Lung microvascular endothelial cell (primary cell): ENCODE data around the gene TMEM14C. TPM values are rescaled to one million over a fixed set of nuclear protein-coding genes. Genes with fewer than 3 reads are reported as not detected.
"Not testable (repeated sequence)": the region's sequence is repeated elsewhere in the genome, so short reads cannot be mapped to it uniquely, and the experiment has no call there.

Source experiments
- DNase-seq, 2 donors: peaks; one replicate each; pipeline versions ENCODE4 v3.0.0 to v3.0.0-alpha.2; 2010; ENCODE audit warnings: low read depth in 2 of 2
- total RNA-seq: library from RNA; depleted of rRNA; stranded (reverse); fragments of >200 nt; gene quantifications from 2 replicates; pipeline ENCODE4 v1.2.1, GENCODE V29; 2014

Gene TMEM14C
- total RNA-seq, 1 donor from 2014 or later, result 96.8 TPM

DNA sequence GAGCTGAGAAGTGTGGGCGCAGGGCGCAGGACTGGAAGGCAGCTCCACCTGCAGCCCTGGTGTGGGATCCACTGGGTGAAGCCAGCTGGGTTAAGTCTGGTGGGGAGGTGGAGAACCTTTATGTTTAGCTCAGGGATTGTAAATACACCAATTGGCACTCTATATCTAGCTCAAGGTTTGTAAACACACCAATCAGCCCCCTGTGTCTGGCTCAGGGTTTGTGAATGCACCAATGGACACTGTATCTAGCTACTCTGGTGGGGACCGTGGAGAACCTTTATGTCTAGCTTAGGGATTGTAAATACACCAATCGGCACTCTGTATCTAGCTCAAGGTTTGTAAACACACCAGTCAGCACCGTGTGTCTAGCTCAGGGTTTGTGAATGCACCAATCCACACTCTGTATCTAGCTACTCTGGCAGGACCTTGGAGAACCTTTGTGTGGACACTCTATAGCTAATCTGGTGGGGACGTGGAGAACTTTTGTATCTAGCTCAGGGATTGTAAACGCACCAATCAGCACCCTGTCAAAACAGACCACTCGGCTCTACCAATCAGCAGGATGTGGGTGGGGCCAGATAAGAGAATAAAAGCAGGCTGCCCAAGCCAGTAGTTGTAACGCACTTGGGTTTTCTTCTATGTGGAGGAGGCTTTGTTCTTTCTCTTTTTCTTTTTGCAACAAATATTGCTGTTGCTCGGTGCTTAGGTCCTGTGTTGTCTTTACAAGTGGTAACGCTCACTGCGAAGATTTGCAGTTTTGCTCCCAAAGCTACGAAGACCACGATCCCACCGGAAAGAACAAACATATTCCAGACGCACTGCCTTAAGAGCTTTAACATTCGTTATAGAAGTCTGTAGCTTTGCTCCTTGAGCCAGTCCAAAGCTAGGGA, 1.7 kb upstream of the TMEM14C start:
- peak; percentile 12 to 17 for DNase-seq

DNA sequence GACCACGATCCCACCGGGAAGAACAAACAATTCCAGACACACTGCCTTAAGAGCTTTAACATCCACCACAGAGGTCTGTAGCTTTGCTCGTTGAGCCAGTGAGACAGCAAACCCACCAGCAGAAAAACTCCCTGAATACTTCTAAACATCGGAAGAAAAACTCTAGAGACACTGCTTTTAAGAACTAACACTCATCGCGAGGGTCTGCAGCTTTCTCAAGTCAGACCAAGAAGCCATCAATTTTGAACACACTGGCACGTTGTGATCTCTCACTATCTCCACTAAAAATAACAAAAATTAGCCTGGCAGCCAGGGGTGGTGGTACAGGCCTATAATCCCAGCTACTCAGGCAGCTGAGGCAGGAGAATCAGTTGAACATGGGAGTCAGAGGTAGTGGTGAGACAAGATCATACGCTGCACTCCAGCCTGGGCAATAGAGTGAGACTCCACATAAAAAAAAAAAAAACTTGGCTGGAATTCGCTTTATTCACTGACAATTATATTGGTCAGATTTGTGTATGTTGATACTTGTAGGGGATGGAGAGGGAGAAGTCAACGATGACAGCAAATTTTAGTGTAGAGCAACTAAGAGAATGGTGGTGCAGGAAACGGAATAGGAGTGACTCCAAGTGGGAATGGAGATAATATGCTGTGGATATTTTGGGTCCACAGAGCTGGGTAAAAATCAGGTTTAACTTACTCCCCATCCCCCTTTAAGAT, 860 bp upstream of the TMEM14C start:
- no peak for DNase-seq

DNA sequence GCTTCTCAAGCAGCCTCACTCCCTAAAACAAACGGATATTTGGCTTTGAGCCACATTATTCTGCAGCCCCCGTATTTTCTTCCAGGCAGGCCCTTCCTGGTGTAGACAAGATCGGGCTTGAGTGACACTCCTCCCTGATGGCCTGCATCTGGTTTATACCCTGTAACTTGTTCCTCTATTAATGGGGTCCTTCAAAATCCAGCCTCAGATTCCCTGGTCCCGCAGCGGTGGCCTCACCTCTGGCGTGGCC, 375 bp upstream of the TMEM14C start:
- DNase-seq, result no peak

DNA sequence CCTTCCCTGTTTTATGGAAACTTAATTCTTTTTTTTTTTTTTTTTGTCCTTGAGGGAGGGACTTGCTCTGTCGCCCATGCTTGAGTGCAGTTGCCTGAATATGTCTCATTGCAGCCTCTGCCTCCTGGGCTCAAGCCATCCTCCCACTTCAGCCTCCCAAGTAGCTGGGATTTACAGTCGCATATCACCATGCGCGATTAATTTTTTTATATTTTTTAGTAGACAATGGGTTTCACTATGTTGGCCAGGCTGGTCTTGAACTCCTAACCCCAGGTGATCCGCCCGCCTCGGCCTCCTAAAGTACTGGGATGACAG, 654 bp downstream of the TMEM14C start:
- DNase-seq, result peak in 1 of 2 donors; percentile 17

DNA sequence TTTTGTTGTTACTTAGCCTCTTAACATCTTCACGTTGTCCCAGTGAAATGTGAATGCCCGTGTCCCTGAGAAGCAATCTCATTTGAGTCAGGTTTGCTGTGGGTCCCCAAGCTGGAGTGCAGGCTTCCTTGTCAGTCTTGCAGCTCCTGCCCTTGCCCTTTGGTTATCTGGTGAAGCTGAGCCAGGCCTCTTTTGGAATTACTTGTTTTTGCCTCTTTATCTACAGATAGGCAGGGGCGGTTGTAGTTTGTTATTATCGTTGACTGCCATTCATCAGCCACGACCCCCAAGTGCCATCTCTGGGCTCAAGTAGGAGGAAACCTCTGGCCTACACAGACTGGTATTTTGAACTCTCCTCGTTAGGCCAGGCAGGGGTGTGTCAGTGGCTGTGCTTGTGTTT, 2.2 kb downstream of the TMEM14C start:
- DNase-seq, result no peak

DNA sequence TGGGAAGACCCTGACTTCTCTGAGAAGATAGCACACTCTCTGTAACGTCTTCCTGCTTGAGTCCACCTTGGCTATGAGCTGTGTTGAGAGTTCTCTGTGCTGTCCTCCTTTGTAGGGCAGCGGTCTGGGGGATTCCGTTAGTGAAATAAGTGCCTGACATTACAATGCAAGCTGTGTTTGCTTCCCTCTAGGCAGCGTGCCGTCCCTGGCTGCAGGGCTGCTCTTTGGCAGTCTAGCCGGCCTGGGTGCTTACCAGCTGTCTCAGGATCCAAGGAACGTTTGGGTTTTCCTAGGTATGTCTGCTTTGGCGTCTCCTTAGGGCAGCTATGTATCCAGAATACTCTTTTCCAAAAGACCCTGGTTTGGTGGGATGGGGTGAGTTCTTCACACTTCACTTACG, 2.8 kb downstream of the TMEM14C start:
- DNase-seq, result no peak

DNA sequence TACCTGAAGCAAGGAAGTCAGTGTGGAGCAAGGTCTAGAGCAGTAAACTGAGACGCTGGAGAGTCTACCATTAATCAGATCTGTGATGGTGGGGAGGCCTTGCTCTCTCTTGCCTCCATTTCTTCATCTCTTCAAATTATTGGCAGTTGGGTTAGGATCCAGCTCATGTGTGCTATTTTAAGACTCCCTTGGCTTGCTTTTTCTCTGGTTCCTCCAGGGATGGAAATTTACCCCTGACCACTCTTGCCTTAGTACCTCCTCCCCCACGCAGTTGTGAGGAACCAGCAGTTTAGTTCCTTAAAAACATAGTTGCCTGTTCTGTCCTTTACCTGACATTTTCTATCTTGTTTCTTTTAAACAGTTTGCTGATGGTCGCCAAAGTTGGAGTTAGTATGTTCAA, 7.4 kb downstream of the TMEM14C start:
- no peak for DNase-seq

DNA sequence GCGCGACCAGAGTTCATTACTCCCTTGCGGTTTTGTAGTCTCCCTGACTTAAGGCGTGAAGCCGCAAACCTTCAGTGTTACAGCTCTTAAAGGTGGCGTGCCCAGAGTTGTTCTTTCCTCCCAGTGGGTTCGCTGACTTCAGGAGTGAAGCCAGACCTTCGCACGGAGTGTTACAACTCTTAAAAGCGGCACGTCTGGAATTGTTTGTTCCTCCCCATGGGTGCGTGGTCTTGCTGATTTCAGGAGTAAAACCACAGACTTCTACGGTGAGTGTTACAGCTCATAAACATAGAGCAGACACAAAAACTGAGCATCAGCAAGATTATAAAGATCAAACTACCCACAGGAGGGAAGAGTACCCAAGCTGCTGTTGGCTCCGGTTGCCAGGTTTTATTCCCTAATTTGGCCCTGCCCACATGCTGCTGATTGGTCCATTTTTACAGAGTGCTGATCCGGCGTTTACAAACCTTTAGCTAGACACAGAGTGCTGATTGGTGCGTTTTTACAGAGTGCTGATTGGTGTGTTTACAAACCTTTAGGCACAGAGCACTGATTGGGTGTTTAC, 10.4 kb downstream of the TMEM14C start:
- no peak for DNase-seq

DNA sequence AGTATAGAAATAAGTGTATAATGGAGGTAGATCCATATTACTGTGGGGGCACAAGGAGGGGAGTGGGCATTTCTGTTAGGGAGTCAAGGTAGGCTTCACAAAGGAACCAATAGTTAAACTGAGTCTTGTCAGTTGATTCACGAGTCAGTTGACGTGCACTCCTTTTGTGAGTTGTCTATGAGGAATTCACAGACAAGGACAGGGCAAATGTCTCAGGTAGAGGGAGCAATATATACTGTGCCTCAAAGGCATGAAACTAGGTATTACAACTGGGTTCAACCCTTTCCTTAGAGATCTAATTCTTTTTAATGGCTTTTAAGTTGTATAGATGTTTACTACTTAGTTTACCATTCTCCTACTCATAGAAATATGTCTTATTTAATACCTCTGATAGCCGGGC, 11.0 kb downstream of the TMEM14C start:
- DNase-seq, result no peak

DNA sequence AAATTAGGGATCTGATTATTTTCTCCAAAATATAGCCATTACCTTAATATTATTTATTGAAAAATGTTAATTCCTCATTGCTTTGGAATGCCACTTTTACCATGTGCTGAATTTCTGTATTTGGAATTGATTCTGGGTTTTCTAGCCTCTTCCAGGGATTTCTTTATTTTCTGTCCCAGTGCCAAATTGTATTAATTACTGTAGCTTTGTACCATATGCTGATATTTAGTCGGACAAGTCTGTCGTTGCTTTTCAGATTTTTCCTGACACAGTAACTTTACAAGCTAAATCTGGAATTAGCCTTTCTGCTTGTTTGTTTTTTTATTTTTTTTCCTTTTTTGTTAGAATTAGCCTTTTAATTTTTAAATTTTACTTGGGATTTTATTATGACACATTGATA, 13.9 kb downstream of the TMEM14C start:
- no peak for DNase-seq

DNA sequence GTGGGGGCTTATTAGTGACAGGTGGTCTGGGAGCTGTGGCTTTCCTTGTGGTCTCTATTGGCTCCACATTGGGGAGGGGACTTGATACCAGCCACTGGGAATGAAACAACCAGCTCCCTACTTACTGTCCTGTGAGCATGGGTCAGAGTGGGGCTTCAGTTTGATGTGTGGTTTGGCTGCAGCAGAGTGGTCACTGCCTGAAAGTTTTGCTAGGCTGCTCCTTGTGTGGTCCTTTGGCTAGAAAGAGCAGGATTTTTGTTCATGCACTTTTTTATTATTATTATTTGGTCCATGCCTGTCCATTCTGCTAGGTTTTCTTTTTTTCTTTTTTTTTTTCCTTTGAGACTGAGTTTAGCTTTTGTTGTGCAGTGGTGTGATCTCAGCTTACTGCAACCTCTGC, 17.2 kb downstream of the TMEM14C start:
- DNase-seq, result no peak

DNA sequence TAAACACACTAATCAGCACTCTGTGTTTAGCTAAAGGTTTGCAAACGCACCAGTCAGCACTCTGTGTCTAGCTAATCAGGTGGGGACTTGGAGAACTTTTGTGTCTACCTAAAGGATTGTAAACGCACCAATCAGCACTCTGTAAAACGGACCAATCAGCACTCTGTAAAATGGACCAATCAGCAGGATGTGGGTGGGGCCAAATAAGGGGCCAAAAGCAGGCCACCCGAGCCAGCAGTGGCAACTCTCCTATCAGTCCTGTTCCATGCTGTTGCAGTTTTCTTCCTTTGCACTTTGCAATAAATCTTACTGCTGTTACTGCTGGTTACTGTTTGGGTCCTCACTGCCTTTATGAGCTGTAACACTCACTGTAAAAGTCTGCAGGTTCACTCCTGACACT, 18.8 kb downstream of the TMEM14C start:
- DNase-seq, result not testable (repeated sequence)

DNA sequence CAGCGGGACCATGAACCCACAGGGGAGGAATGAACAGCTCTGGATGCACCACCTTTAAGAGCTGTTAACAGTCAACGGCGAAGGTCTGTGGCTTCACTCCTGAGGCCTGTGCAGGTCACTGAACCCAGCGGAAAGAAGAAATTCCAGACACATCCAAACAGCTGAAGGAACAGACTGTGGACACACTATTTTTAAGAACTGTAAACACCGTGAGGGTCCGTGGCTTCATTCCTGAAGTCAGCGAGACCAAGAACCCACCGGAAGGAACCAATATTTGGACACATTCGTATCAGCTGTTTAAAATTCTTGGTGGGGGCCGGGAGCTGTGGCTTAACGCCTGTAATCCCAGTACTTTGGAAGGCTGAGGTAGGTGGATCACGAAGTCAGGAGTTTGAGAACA, 19.4 kb downstream of the TMEM14C start:
- no peak for DNase-seq

DNA sequence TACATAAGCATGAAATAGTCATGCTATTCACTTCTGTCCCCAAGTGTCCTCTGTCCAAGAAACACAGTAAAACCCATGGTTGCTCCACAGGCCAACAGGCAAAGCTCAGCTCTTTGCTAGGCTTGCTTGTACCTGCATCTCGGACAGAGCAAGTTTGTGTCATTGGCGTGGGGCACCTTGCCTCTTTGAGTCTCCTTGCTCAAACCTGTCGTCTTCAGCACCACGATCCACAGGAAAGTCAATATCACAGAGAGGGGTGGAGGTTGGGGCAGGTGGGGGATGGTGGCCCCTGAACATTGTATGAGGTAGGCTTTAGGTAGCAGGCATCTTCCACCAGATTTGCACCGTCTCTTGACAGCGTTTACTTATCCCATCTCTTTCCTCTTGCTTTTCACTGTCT, 20.6 kb downstream of the TMEM14C start:
- no peak for DNase-seq

DNA sequence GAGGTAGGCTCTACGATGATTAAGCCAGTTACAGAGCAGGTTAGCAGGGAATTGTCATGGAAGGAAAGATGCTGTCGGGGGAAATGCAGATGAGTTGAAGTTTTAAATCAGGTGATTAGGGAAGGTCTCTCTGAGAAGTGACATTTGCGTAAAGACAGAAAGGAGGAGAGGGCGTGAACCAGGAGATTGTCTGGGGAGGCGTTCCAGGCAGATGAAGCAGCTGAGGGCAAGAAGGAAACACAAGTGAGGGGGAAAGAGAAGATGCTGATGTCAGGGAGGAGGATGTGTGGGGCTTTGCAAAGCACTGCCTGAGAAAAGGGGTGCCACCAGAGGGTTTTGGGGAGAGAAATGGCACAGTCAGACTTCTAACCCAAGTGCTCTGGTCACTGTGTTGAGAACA, 22.2 kb downstream of the TMEM14C start:
- no peak for DNase-seq

DNA sequence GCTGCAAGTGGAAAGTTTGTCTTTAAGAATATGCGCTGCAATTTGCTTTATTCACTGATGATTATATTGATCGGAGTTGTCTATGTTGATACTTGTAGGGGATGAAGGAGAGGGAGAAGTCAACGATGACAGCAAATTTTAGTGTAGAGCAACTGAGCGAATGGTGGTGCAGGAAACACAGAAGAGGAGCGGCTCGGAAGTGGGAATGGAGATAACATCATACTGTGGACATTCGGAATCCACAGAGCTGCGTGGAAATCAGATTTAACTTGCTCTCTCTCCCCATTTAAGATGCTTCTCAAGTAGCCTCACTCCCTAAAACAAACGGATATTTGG, 24.0 kb downstream of the TMEM14C start:
- no peak for DNase-seq

DNA sequence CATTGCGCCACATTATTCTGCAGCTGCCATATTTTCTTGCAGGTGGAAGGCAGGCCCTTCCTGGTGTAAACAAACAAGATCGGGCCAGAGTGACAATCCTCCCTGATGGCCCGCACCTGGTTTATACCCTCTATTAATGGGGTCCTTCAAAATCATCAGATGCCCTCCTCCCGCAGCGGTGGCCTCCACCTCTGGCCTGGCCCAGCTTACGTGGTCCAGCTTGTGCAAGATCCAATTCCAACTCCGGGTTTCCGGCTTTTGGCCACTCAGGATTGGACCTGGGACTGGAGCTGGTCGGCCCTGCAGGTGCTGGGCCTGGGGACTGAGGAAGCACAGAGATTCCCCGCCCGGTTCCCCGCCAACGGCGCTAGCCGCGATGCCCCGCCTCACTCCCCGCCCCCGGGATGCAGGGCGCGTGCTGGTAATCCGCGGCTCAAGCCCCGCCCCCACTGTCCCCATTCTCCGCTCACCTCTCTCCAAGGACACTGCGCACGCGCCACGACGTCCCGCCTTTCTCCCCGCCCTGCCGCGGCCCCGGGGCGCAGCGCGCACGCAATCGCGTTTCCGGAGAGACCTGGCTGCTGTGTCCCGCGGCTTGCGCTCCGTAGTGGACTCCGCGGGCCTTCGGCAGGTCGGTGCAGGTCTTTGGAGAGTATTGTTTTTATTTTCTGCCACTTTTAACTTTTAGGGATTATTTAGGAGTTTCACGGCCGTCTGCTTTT, 24.5 kb downstream of the TMEM14C start, which contains the start of gene TMEM14B:
TMEM14B (plus strand) TSS at position 555 of the 722 bp plus-strand sequence. CDS start 1,441 bp downstream, outside the sequence.
- DNase-seq, result peak; percentile 97 to 98

DNA sequence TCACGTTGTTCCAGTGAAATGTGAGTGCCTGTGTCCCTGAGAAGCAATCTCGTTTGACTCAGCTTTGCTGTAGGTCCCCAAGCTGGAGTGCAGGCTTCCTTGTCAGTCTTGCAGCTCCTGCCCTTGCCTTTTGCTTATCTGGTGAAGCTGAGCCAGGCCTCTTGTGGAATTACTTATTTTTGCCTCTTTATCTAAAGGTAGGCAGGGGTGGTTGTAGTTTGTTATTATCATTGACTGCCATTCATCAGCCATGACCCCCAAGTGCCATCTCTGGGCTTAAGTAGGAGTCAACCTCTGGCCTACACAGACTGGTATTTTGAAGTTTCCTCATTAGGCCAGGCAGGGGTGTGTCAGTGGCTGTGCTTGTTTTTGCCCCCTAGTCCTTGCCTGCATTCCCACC, 26.9 kb downstream of the TMEM14C start:
- no peak for DNase-seq

DNA sequence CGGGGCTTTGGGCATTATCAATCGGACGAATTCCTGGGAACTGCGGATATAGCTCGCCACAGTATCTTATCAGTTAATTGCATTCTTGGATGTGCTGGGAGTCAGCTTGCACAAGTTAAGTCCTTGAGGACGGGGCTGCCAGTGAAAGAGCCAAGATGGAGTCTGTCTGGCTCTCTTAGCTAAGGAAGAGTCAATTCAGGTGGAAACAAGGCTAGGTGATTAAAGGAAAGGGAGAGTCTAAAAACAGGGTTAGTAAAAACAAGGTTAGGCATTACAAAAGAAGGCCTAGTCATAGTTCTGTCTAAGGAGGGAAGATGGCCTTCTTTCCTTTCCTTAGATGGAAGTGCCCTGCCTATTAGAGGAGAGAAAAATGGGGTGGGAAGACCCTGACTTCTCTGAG, 27.7 kb downstream of the TMEM14C start:
- DNase-seq, result not testable (repeated sequence)

DNA sequence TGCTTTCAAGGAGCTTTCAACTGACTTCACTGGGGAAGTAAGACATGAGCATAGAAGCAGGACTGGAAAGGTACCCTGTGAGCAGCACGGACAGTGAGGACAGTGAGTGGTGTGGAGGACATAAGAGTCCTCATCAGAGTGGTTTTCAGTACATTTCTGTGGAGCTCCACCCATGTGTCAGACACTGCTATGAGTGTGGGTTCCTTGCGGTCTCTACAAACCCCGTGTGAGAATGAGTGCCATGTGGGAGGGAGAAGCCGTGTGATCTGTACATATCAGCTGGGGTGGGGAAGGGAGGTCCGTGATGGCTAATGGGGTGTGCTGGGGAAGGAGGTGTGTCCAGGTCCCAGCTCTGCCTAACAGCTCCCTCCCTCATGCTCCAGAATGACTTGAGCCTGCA, 28.9 kb downstream of the TMEM14C start:
- not testable (repeated sequence) for DNase-seq

DNA sequence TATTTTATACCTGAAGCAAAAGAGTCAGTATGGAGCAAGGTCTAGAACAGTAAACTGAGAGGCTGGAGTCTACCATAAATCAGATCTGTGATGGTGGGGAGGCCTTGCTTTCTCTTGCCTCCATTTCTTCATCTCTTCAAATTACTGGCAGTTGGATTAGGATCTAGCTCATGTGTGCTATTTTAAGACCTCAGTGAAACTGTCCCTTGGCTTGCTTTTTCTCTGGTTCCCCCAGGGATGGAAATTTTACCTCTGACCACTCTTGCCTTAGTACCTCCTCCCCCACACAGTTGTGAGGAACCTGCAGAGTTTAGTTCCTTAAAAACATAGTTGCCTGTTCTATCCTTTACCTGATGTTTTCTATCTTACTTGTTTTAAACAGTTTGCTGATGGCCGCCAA, 33.2 kb downstream of the TMEM14C start:
- no peak for DNase-seq

DNA sequence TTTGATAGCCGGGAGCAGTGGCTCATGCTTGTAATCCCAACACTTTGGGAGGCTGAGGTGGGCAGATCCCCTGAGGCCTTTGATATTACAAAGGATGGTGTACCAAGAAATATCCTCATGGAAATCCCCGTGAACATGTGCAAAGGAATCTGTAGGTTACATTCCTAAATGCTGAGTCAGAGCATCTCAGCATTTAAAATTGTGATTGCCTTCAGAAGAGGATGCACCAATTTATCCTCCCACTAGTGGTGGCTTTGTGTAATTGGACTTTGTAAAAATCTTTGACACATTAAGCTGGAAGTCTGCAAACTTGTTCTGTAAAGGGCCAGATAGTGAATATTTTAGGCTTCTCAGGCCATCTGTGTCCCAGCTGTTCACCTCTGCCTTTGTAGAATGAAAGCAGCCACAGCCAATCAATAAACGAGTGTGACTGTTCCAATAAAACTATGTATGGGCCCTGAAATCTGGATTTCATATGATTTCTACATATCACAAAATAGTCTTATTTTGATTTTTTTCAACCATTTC, 36.5 kb downstream of the TMEM14C start:
- peak; percentile 80 to 89 for DNase-seq
